NCI-H446 treated with DMSO at 0.1 percent for 48 hours (cell line): ENCODE measurements around the gene ARL4D.
"Not testable (repeated sequence)": the region's sequence is repeated elsewhere in the genome, so short reads cannot be mapped to it uniquely, and the experiment has no call there.

Source experiments
- DNase-seq: peaks from one replicate; lab custom pipeline; 2025; lab: John Stamatoyannopoulos, UW

ARL4D gene

GRCh38 chr17:43369986-43370385, 28.8 kb upstream of the ARL4D start:
- no peak for DNase-seq

DNA sequence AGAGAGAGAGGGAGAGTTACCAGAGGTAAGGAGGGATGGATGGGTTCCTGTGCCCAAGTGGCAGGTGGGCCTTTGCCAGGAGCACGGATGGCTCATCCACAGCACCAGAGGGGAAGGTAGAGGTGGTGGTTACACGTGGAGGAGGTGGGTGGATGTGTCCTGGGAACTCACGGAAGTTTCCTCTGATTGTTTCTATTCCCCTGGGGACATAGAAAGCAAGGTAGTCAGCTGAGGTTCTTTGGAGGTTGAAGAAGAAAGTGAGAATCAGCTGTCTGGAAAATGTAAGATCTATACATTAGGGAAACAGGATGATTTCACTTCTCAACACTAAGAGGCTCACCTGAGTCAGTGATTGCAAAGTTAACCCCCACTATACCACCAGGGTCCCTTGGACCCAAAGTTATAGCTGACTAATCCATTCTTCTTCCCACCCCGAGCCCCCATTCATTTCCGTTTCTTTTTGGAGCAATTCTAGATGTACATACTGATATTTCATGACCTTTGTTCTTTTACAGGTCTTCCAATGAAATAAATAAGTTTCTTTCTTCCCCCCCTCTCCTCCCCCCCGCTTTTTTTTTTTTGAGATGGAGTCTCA, 27.5 kb upstream of the ARL4D start:
- DNase-seq, result no peak

GRCh38 chr17:43372273-43372911, 26.4 kb upstream of the ARL4D start:
- no peak for DNase-seq

DNA sequence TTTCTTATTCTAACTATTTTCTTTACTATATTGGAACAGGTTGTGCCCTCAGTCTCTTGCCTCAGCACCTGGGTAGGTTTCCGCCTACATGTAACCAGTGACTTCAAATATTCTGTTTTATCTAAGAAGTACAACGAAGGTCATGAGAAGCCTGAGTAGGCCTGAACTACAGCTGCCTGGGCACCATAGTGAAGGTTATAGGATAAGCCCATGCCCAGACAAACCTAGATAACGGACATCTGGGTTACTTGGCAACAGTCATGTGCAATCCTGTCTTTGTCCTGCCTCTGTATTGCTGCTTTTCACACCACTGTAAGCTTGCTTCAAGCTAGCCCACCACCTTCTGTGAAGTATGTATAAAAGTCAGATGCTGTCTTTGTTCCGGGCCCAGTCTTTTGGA, 25.4 kb upstream of the ARL4D start:
- no peak for DNase-seq

DNA sequence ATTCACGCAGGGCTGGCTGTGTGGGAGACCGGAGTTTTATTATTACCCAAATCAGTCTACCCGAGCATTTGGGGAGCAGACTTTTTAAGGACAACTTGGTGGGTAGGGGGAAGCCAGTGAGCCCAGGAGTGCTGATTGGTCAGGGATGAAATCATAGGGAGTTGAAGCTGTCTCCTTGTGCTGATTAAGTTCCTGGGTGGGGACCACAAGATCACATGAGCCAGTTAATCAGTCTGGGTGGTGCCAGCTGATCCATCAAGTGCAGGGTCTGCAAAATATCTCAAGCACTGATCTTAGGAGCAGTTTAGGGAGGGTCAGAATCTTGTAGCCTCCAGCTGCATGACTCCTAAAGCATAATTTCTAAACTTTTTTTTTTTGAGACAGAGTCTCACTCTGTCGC, 22.9 kb upstream of the ARL4D start:
- DNase-seq, result not testable (repeated sequence)

DNA sequence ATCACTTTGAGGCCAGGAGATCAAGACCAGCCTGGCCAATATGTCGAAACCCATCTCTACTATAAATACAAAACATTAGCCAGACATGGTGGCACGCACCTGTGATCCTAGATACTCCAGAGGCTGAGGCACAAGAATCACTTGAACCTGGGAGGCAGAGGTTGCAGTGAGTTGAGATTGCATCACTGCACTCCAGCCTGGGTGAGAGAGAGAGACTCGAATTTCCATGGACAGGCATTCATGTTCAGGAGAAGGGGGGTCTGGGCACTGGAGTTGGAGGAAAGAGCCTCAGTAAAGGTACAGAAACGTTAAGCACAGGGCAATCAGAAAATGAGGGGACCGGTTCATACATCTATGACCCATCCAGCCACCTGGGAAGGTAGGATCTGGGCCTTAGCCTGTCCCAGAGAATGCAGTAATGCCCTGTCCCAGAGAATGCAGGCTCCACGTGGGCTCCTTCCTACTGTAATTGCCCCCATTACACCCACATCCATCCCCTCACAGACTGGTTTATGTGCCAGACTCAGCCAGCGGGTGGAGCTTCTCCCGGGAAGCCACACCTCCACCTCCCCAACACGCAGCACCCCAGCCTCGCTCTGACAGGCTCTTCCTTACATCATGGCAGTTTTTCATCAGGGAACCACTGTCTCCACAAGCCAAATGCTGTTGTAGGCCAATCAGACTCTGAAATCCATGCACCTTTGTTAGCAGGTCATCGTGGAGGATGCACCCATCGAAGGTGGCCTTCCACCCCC, 21.6 kb upstream of the ARL4D start:
- no peak for DNase-seq

DNA sequence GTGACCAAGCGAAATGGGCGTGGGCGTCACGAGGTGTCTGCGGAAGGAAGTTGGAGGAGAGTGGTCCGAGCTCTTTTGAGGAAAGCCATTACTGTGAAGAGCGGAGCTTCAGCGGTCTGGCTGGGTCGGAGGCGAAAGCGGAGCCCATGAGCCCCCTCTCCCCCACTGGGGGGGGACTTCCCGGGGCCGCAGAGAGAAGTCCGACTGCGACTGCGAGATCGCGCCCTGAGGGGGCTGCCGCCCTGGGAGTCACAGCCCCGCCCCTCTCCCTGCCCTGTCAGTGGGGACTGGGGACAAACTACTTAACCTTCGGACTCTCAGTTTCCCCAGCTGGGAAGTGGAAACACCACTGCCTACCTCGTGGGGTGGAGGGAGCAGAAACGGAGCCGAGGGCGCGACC, 20.0 kb upstream of the ARL4D start:
- no peak for DNase-seq

GRCh38 chr17:43380307-43380706, 18.5 kb upstream of the ARL4D start:
- no peak for DNase-seq

- DNase-seq, result no peak
These were observed 17.6 kb upstream of the ARL4D start for GRCh38 chr17:43381204-43381603.

- DNase-seq, result no peak
These were observed 17.2 kb upstream of the ARL4D start for GRCh38 chr17:43381621-43382020.

- no peak for DNase-seq
These were observed 16.0 kb upstream of the ARL4D start for GRCh38 chr17:43382776-43383175.

DNA sequence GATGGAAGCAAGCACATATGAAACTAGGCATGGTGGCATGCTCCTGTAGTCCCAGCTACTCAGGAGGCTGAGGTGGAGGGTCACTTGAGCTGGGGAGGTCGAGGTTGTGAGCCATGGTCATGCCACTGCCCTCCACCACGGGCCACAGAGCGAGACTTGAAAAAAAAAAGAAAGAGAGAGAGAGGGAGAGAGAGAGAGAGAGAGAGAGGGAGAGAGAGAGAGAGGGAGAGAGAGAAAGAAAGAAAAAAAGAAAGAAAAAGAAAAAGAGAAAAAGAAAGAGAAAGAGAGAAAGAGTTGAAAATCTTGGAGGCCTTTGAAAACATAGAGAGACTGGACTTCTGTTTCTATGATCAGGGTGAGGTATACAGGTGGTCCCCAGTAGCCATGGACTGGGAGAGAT, 15.4 kb upstream of the ARL4D start:
- DNase-seq, result no peak

DNA sequence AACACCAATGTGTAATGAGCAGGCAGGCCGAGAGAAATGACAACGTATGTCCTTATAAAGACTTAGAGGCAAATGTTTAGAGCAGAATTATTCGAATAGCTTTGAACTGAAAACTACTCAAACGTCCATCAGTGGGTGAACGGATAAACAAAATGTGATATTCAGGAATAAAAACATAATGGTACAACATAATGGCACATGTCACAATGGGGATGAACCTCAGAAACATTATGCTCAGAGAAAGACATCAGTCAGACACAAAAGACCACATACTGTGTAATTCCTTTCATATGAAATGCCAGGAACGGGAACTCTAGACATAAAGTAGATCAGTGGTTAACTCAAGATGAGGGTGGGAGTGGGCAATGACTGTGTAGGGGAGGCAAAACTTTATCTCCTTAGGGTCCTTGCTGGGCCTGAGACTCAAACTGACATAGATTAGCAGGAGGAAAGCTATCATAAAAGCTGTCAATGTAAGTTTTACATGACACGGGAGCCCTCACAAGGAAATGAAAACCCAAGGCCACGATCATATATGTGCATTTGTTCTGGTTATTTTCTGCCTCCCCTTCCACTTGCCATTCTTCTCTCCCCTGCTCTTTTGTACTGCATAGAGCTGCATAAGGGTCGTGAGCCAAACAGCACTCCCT, 14.8 kb upstream of the ARL4D start:
- DNase-seq, result no peak

- no peak for DNase-seq
These were observed 14.3 kb upstream of the ARL4D start for GRCh38 chr17:43384476-43384862.

GRCh38 chr17:43385046-43385831, 13.6 kb upstream of the ARL4D start:
- no peak for DNase-seq

GRCh38 chr17:43388359-43389045, 10.3 kb upstream of the ARL4D start:
- peak; percentile 62 for DNase-seq

DNA sequence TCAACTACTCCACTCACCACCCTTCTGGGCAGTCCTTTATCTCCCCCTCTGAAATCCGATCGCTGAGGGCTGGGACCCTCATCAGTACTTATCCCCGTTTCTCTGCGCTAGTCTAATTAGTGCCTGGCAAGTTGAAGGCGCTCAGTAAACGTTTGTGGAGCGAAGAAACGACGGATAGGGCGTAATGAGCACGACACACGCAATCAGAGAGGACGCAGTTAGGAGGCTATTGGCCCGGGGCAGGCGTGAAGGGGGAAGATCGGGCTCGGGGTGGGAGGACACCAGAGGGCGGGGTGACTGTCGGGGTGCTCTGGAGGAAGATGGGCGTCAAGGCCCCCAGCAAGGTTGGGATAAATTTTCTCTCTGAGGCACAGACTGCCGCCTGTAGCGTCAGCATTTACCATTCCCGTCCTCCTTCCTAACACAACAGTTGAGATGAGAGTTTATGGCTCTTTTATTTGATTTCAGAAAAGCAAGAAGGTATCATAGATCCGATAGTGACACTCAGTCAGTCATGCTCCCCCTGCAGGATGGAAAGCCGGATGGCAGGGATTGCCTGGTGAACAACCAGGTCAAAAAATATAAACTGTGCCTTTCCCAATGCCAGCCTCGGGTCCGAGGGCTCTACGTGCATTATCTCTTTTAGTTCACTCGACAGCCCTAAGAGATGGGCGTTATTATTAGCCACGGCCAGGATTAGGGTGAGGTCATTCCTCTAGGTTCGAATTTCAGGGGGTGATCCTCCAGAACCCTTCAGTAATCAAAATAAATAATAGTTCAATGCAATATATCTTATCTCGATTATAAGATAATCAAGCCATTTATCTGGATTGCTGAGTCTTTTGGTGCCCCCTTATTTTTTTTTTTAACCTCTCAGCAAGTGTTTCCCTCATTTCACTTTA, 9.5 kb upstream of the ARL4D start:
- DNase-seq, result peak; percentile 62

- no peak for DNase-seq
These were observed 6.4 kb upstream of the ARL4D start for GRCh38 chr17:43392397-43392796.

DNA sequence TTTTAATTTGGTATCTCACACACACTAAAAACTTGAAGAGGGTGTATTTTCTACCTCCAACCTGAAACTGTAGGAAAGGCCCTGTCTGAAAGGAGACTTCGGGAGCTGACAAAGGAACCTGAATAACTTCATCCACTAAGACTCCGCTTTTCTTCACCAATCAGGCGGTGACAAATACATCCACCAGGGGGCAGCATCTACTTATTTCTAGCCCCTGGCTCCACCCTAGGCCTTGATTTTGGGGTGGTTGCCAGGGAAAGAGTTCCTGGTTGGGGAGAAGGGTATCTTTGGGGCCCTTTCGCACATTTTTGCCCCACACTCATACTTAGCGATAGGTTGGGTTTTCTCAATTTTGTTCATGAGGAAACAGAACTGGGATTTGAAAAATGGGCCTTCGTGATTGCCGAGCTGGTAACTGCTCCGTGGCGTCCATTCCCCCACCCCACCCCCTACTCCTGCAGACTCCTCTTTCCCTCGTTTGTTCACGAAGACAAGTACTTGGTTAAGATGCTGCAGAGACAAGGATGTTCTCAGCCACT, 4.8 kb upstream of the ARL4D start:
- DNase-seq, result peak; percentile 63

DNA sequence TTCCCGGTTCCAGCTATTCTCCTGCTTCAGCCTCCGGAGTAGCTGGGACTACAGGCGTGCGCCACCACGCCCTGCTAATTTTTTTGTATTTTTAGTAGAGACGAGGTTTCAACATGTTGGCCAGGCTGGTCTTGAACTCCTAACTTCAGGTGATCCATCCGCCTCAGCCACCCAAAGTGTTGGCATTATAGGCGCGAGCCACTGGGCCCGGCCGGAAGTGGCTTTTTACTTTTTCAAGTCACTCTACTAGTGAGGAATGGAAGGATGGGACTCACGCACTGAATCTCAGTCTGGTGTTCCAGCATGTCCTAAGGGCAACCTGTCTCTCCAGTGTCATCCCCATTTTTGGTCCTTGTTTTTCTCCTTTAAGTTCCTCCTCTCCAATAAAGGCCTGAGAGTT, 4.1 kb upstream of the ARL4D start:
- DNase-seq, result not testable (repeated sequence)
